ENCODE results near the gene PAPOLA.
"Not testable (repeated sequence)": the region's sequence is repeated elsewhere in the genome, so short reads cannot be mapped to it uniquely, and the experiment has no call there.

Gene PAPOLA

GRCh38 chr14:96501217-96501739 is 904 bp upstream of the PAPOLA start:
- H3K4me3 ChIP-seq (ENCODE audit: control insufficient read depth, low read depth, low read length): peak overlapping the region; percentile 98
- DNase-seq (ENCODE audit: low read depth): no peak
- TF ChIP-seq, protein P1, sequence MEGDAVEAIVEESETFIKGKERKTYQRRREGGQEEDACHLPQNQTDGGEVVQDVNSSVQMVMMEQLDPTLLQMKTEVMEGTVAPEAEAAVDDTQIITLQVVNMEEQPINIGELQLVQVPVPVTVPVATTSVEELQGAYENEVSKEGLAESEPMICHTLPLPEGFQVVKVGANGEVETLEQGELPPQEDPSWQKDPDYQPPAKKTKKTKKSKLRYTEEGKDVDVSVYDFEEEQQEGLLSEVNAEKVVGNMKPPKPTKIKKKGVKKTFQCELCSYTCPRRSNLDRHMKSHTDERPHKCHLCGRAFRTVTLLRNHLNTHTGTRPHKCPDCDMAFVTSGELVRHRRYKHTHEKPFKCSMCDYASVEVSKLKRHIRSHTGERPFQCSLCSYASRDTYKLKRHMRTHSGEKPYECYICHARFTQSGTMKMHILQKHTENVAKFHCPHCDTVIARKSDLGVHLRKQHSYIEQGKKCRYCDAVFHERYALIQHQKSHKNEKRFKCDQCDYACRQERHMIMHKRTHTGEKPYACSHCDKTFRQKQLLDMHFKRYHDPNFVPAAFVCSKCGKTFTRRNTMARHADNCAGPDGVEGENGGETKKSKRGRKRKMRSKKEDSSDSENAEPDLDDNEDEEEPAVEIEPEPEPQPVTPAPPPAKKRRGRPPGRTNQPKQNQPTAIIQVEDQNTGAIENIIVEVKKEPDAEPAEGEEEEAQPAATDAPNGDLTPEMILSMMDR (conservative IDR thresholded peaks at IDR 0.05; ENCODE audit: control insufficient read depth, insufficient read depth, low read depth, low read length): no peak

GRCh38 chr14:96502621-96503305 is 581 bp downstream of the PAPOLA start:
- peak overlapping the region; percentile 98 for H3K4me3 ChIP-seq (ENCODE audit: control insufficient read depth, low read depth, low read length)
- TF ChIP-seq, protein P1 (conservative IDR thresholded peaks at IDR 0.05; ENCODE audit: control insufficient read depth, insufficient read depth, low read depth, low read length): no peak
- peak; percentile 31 for DNase-seq (ENCODE audit: low read depth)

DNA sequence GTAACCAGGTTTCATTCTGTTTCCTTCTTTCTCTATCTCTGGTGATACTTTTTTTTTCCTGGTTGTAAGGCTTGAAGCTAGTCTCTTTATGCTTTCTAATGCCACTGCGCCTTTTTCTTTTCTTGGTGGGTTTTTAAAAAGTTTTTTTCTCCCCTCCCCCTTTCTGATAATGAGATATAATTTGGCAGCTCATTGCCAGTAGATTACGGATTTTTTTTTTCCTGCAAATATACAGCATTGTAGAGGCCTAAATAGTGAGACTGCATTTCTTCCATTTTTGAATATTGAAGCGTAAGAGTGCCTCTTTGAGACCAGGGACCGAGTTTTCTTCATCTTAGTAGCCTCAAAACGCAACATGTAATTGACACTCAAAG is 1.1 kb downstream of the PAPOLA start:
- peak overlapping the region; percentile 98 for H3K4me3 ChIP-seq (ENCODE audit: control insufficient read depth, low read depth, low read length)
- TF ChIP-seq, protein P1 (conservative IDR thresholded peaks at IDR 0.05; ENCODE audit: control insufficient read depth, insufficient read depth, low read depth, low read length): no peak
- DNase-seq (ENCODE audit: low read depth): no peak

GRCh38 chr14:96504353-96504752 is 2.2 kb downstream of the PAPOLA start:
- not testable (repeated sequence) for DNase-seq (ENCODE audit: low read depth); H3K4me3 ChIP-seq (ENCODE audit: control insufficient read depth, low read depth, low read length)

- no peak overlapping the region for H3K4me3 ChIP-seq (ENCODE audit: control insufficient read depth, low read depth, low read length)
- no peak for DNase-seq (ENCODE audit: low read depth)
- TF ChIP-seq, protein P1 (conservative IDR thresholded peaks at IDR 0.05; ENCODE audit: control insufficient read depth, insufficient read depth, low read depth, low read length): no peak
These were observed 5.5 kb downstream of the PAPOLA start for GRCh38 chr14:96507723-96508122.

DNA sequence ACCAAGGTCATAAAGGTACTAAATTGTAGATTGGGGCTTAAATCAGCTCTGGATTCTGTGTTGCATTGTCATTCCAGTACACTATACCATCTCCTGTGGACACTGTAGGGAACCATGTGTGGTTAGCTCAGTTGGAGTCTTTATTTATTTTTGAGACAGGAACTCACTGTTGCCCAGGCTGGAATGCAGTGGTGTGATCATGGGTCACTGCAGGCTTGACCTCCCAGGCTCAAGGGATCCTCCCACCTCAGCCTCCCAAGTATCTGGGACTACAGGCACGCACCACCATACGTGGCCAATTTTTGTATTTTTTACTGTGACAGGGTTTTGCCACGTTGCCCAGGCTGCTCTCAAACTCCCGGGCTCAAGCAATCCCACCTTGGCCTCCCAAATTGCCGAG is 6.7 kb downstream of the PAPOLA start:
- no peak for DNase-seq (ENCODE audit: low read depth)
- TF ChIP-seq, protein P1 (conservative IDR thresholded peaks at IDR 0.05; ENCODE audit: control insufficient read depth, insufficient read depth, low read depth, low read length): no peak
- H3K4me3 ChIP-seq (ENCODE audit: control insufficient read depth, low read depth, low read length): no peak overlapping the region

GRCh38 chr14:96509457-96510090 is 7.4 kb downstream of the PAPOLA start:
- TF ChIP-seq, protein P1 (conservative IDR thresholded peaks at IDR 0.05; ENCODE audit: control insufficient read depth, insufficient read depth, low read depth, low read length): no peak
- H3K4me3 ChIP-seq (ENCODE audit: control insufficient read depth, low read depth, low read length): no peak overlapping the region
- DNase-seq (ENCODE audit: low read depth): no peak

Measured in fibroblast of mammary gland (primary cell).